Ovary (tissue), 9 donors: ENCODE data around the gene TMEM39B. TPM values are rescaled to one million over a fixed set of nuclear protein-coding genes. Genes with fewer than 3 reads are reported as not detected.

Experiments used
- DNase-seq, 5 donors: peaks; one replicate each; pipeline ENCODE4 v3.0.0-alpha.2; 2019 to 2020
- H3K27ac ChIP-seq, 2 donors: fragments of 200-600 bp; one replicate each; pipeline versions ENCODE4 v1.5.1 to v1.8.0; 2019 to 2022
- H3K27me3 ChIP-seq: fragments of 200-600 bp; one replicate; pipeline ENCODE4 v1.8.0; 2022
- H3K36me3 ChIP-seq: fragments of 200-600 bp; sonication (generic); one replicate; pipeline ENCODE4 v1.5.1; 2019
- H3K4me1 ChIP-seq: one replicate; pipeline ENCODE4 v1.8.1; 2013; ENCODE audit warnings: mild to moderate bottlenecking, moderate library complexity; ENCODE audit not compliant: insufficient read depth
- H3K4me3 ChIP-seq: fragments of 200-600 bp; sonication (generic); one replicate; pipeline ENCODE4 v1.5.1; 2017
- H3K9me3 ChIP-seq, 2 donors: fragments of 200-600 bp in 1 of 2; sonication (generic) in 1 of 2; one replicate each; pipeline versions ENCODE4 v1.5.1 to v1.8.1; 2013 to 2019; ENCODE audit warnings: mild to moderate bottlenecking in 1 of 2, moderate library complexity in 1 of 2
- EP300 ChIP-seq: sonication (generic); formaldehyde crosslinking; IDR thresholded peaks from one replicate; pipeline ENCODE4 v1.6.1; 2017; ENCODE audit warnings: antibody characterized with exemption
- POLR2A ChIP-seq: fragments of 450-650 bp; IDR thresholded peaks from one replicate; pipeline ENCODE4 v1.6.1; 2017; ENCODE audit warnings: antibody characterized with exemption, mild to moderate bottlenecking, moderate library complexity
- WGBS, 3 donors: extraction: QIAGEN DNeasy Blood & Tissue Kit in 1 of 3; methylation state at CpG; one replicate each; pipeline versions ENCODE4 v1.1.5 to v1.1.7; 2013 to 2017; 5-methylcytosine and 5-hydroxymethylcytosine counted together
- intact Hi-C, 4 donors: fragments of 100-400 bp; cut with DNase I; formaldehyde crosslinking; loops; one replicate each; pipeline versions ENCODE4 v1.11.0 to v1.15.1; 2022 to 2023
- polyA plus RNA-seq, 2 donors: library from polyadenylated mRNA; stranded (reverse); fragments of 200-250 nt in 1 of 2; fragments of 350-450 nt in 1 of 2; fragmentation: Illumina TruSeq in 1 of 2; extraction: RNeasy Lipid Tissue Mini Kit (QIAGEN cat#74804) in 1 of 2; gene quantifications; one replicate each; pipeline ENCODE4 v1.2.3, GENCODE V29; 2013 to 2014
- total RNA-seq, 7 donors: library from RNA; depleted of rRNA in 2 of 7; stranded (reverse); fragments of >200 nt in 2 of 7; fragmentation: NEBNext Ultra II Directional in 3 of 7; extraction: Animal tissue kit (Norgen Biotek cat#: 25700) in 3 of 7; gene quantifications; one replicate each; pipeline versions ENCODE4 v1.1.0 to v1.2.4, GENCODE V29; 2016 to 2023
- TF ChIP-seq, protein P1 (sequence below), 3 donors: fragments of 450-650 bp in 2 of 3; fragments of 200-600 bp in 1 of 3; IDR thresholded peaks; one replicate each; pipeline versions ENCODE4 v1.5.1 to v1.8.0; 2016 to 2022; ENCODE audit warnings: antibody characterized with exemption in 3 of 3, mild to moderate bottlenecking in 1 of 3
- donor health status: DM: no; HTN: no; CAD: no; lungs with moderate emphysema.
- donor health status: DM: no; HTN: no; CAD: no.
- donor health status: Bipolar disorder and iron deficiency.
- donor health status: DM: yes; HTN: yes; CAD: no.
- donor health status: DM: no; HTN: no; CAD: no.
- donor health status: DM: yes; HTN: yes; CAD: no.

Gene TMEM39B
- total and polyA plus RNA-seq, 9 donors = 3.0 to 23.5 (median 15.2) TPM

DNA sequence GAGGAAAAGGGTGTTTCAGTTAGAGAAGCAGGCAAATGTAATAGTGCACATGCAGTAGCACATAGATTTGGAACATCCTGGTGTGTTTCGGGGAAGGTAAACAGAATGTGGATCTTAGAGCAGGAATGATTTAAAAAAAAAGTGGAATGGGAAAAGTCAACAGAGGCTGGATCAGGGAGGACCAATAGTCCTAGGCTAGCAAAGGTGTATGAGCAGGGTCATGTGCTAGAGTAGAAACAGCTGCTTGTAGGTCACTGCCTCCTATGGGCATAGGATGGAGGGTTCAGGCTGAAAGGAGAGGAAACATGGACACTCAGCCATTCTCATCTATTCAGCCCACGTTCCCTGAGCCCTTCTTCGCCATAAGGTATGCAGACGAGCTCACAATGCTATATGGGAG is 31.4 kb downstream of the TMEM39B start:
- no peak overlapping the region for H3K27ac ChIP-seq
- H3K4me3 ChIP-seq = no peak overlapping the region
- H3K4me1 ChIP-seq = peaks cover 2% of the 10 kb centered on the region
- H3K9me3 ChIP-seq = no peaks in the 10 kb centered on the region
- DNase-seq = no peak
- no peaks in the 10 kb centered on the region for H3K36me3 ChIP-seq
- H3K27me3 ChIP-seq = no peaks in the 10 kb centered on the region
- WGBS, 3 donors = 49 to 66% (median 62%) methylated on average over 4 of the region's 4 CpGs
- intact Hi-C loops = no loop called here
- TF ChIP-seq, protein P1, sequence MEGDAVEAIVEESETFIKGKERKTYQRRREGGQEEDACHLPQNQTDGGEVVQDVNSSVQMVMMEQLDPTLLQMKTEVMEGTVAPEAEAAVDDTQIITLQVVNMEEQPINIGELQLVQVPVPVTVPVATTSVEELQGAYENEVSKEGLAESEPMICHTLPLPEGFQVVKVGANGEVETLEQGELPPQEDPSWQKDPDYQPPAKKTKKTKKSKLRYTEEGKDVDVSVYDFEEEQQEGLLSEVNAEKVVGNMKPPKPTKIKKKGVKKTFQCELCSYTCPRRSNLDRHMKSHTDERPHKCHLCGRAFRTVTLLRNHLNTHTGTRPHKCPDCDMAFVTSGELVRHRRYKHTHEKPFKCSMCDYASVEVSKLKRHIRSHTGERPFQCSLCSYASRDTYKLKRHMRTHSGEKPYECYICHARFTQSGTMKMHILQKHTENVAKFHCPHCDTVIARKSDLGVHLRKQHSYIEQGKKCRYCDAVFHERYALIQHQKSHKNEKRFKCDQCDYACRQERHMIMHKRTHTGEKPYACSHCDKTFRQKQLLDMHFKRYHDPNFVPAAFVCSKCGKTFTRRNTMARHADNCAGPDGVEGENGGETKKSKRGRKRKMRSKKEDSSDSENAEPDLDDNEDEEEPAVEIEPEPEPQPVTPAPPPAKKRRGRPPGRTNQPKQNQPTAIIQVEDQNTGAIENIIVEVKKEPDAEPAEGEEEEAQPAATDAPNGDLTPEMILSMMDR (IDR thresholded peaks at IDR 0.05) = no peak
- TF ChIP-seq POLR2A (no peak), EP300 (no peak)

DNA sequence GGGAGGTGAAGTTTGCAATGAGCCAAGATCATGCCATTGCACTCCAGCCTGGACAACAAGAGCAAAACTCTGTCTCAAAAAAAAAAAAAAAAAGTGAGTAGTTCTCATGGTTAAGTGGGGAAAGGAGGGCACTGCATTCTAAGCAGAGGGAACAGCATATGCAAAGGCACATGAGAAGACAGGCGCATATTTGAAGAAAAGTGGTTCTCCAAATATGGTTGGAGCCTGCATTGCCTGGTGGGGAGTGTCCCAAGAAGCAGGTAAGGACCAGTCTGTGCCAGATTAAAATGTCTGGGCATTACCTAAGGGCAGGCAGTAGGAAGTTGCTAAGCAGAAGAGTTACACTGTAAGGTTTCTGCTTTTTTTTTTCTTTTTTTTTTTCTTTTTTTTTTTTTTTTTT is 32.6 kb downstream of the TMEM39B start:
- Histone ChIP-seq H3K9me3 (no peaks in the 10 kb centered on the region), H3K4me3 (no peak overlapping the region), H3K27me3 (no peaks in the 10 kb centered on the region), H3K36me3 (no peaks in the 10 kb centered on the region), H3K27ac (no peak overlapping the region), H3K4me1 (peaks cover 6% of the 10 kb centered on the region)
- DNase-seq = no peak
- WGBS, 3 donors = 90 to 97% (median 91%) methylated on average over 1 of the region's 1 CpG
- intact Hi-C loops = no loop called here
- no peak for TF ChIP-seq POLR2A
- TF ChIP-seq, protein P1 (IDR thresholded peaks at IDR 0.05) = no peak
- no peak for TF ChIP-seq EP300

DNA sequence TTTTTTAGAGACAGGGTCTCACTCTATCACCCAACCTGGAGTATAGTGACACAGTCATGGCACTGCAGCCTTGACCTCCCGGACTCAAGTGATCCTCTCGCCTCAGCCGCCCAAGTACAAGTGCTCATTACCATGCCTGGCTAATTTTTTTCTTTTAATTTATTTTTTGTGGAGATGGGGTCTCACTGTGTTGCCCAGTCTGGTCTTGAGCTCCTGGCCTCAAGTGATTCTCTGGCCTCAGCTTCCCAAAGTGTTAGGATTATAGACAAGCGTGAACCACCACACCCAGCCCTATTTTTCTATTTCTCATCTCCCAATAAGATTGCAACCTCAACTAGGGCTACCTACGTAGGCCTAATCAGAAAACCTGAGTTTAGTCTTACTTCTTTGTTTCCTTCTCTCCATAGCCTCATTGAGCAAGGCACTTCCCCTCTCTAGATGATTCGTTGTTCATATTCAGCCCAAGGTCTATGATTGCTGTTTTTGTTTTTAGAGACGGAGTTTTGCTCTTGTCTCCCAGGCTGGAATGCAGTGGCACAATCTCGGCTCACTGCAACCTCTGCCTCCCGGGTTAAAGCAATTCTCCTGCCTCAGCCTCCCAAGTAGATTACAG is 34.0 kb downstream of the TMEM39B start:
- intact Hi-C loops = no loop called here
- no peak overlapping the region for H3K4me3 ChIP-seq
- WGBS, 3 donors = 69 to 78% (median 72%) methylated on average over 9 of the region's 9 CpGs

DNA sequence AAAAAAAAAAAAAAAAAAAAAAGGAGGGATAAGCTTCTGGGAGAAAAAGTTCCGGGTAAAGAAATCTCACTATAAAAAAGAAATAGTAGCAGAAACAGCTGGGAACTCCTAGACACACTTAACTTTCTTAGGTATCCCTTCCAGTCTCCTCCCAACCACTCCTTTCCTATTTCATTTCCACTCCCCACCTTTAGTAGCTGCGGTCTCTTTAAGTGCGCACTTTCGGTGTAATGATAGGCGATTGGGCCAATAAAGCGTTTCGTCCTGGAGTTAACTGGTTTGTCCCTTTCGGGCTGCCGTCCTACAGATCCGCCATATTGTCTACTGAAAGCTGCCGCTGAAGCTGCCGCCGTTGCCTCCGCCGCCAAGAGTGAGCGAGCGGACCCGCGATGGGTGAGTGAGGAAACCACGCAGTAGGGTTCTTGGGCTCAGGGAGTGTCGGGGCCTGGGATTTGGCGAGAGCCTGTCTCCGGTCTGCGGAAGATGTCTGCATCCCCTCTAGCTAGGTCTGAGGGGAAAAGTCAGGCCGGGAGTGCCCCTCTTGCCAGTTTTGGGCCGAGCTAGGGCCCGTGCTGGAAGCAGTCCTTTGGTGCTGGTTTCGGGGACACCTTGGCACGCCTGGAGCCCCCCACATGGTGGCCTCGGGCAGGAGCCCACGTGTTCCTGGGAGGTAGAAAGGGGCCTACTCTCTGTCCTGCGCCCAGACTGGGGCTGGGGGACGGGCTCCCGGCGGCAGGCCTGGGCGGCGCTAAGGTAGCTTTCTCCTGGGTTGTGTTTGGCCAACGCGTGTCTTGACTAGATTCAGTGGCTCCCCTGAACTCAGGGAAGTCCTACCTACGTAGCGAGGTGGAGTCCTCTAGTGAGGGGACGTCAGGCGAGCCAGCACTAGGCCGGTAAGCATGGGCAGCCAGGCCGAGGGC is 35.3 kb downstream of the TMEM39B start, which contains the start of gene KPNA6:
TSS of gene KPNA6 (plus strand) at position 315 of the 920 bp plus-strand sequence. CDS start at position 390, 75 bp downstream.
- no peaks in the 10 kb centered on the region for H3K27me3 ChIP-seq
- intact Hi-C loops = no loop called here
- H3K4me3 ChIP-seq = peak within 1 kb of the TSS; percentile 80
- H3K36me3 ChIP-seq = no peaks in the 10 kb centered on the region
- 0% methylated on average over 39 to 45 of the region's 45 CpGs for WGBS, 3 donors
- H3K4me1 ChIP-seq = peaks cover 12% of the 10 kb centered on the region
- peak; percentile 86 to 92 (median 89) for DNase-seq
- TF ChIP-seq, protein P1 (IDR thresholded peaks at IDR 0.05) = no peak
- TF ChIP-seq EP300 = no peak
- peak; percentile 60 for TF ChIP-seq POLR2A
- peak within 1 kb of the TSS; percentile 80 to 83 for H3K27ac ChIP-seq
- no peaks in the 10 kb centered on the region for H3K9me3 ChIP-seq

More for the DNA sequence above, 34.0 kb downstream of the TMEM39B start:
- H3K36me3 ChIP-seq = no peaks in the 10 kb centered on the region
- no peaks in the 10 kb centered on the region for H3K9me3 ChIP-seq
- TF ChIP-seq POLR2A = no peak
- no peak for TF ChIP-seq EP300
- TF ChIP-seq, protein P1 (IDR thresholded peaks at IDR 0.05) = no peak
- no peaks in the 10 kb centered on the region for H3K27me3 ChIP-seq
- H3K27ac ChIP-seq = no peak overlapping the region
- peak in 1 of 5 donors; percentile 7 for DNase-seq
- peaks cover 12% of the 10 kb centered on the region for H3K4me1 ChIP-seq
